ENCODE data around the gene INAFM2.

Gene INAFM2

GRCh38 chr15:40338921-40339620 lies 15.6 kb downstream of the INAFM2 start:
- DNase-seq (ENCODE audit: extremely low spot score, insufficient read length, low read depth) (no peak), FAIRE-seq (no peak)

GRCh38 chr15:40339621-40339945 lies 16.1 kb downstream of the INAFM2 start:
- DNase-seq (ENCODE audit: extremely low spot score, insufficient read length, low read depth) (no peak), FAIRE-seq (no peak)

- no peak for FAIRE-seq
- no peak for DNase-seq (ENCODE audit: extremely low spot score, insufficient read length, low read depth)
These were observed 16.7 kb downstream of the INAFM2 start for GRCh38 chr15:40340038-40340739.

- DNase-seq (ENCODE audit: extremely low spot score, insufficient read length, low read depth) (no peak), FAIRE-seq (no peak)
These were observed 17.4 kb downstream of the INAFM2 start, which contains the start of gene CCDC9B for GRCh38 chr15:40340740-40341400. CCDC9B (minus strand) TSS chr15:40340939; CDS start chr15:40340819, 120 bp downstream.

GRCh38 chr15:40342416-40343320 lies 19.2 kb downstream of the INAFM2 start:
- FAIRE-seq, result no peak
- no peak for DNase-seq (ENCODE audit: extremely low spot score, insufficient read length, low read depth)

GRCh38 chr15:40343512-40343911 lies 20.0 kb downstream of the INAFM2 start:
- DNase-seq (ENCODE audit: extremely low spot score, insufficient read length, low read depth) (no peak), FAIRE-seq (no peak)

GRCh38 chr15:40344217-40344616 lies 20.7 kb downstream of the INAFM2 start:
- no peak for FAIRE-seq
- no peak for DNase-seq (ENCODE audit: extremely low spot score, insufficient read length, low read depth)

GRCh38 chr15:40344631-40345120 lies 21.2 kb downstream of the INAFM2 start:
- FAIRE-seq (peak; percentile 89), DNase-seq (ENCODE audit: extremely low spot score, insufficient read length, low read depth) (peak; percentile 63)

- DNase-seq (ENCODE audit: extremely low spot score, insufficient read length, low read depth) (no peak), FAIRE-seq (no peak)
These were observed 21.9 kb downstream of the INAFM2 start for GRCh38 chr15:40345225-40345866.

- no peak for DNase-seq (ENCODE audit: extremely low spot score, insufficient read length, low read depth)
- no peak for FAIRE-seq
These were observed 22.5 kb downstream of the INAFM2 start for GRCh38 chr15:40345867-40346578.

- FAIRE-seq (no peak), DNase-seq (ENCODE audit: extremely low spot score, insufficient read length, low read depth) (no peak)
These were observed 23.4 kb downstream of the INAFM2 start for GRCh38 chr15:40346579-40347558.

- FAIRE-seq, result no peak
- no peak for DNase-seq (ENCODE audit: extremely low spot score, insufficient read length, low read depth)
These were observed 24.3 kb downstream of the INAFM2 start for GRCh38 chr15:40347559-40348473.

GRCh38 chr15:40348474-40348870 lies 25.0 kb downstream of the INAFM2 start:
- FAIRE-seq, result no peak

GRCh38 chr15:40349163-40349562 lies 25.7 kb downstream of the INAFM2 start:
- DNase-seq (ENCODE audit: extremely low spot score, insufficient read length, low read depth), result no peak
- no peak for FAIRE-seq

More at GRCh38 chr15:40348474-40348870, 25.0 kb downstream of the INAFM2 start:
- no peak for DNase-seq (ENCODE audit: extremely low spot score, insufficient read length, low read depth)

GRCh38 chr15:40352281-40352901 lies 28.9 kb downstream of the INAFM2 start:
- no peak for DNase-seq (ENCODE audit: extremely low spot score, insufficient read length, low read depth)
- no peak for FAIRE-seq

GRCh38 chr15:40353697-40354096 lies 30.2 kb downstream of the INAFM2 start:
- no peak for FAIRE-seq
- no peak for DNase-seq (ENCODE audit: extremely low spot score, insufficient read length, low read depth)
